ENCODE results near the gene AP3D1. TPM values are rescaled to one million over a fixed set of nuclear protein-coding genes. Genes with fewer than 3 reads are reported as not detected.

The AP3D1 gene
- total RNA-seq, 1 donor from 2014 or later: 169 TPM

DNA sequence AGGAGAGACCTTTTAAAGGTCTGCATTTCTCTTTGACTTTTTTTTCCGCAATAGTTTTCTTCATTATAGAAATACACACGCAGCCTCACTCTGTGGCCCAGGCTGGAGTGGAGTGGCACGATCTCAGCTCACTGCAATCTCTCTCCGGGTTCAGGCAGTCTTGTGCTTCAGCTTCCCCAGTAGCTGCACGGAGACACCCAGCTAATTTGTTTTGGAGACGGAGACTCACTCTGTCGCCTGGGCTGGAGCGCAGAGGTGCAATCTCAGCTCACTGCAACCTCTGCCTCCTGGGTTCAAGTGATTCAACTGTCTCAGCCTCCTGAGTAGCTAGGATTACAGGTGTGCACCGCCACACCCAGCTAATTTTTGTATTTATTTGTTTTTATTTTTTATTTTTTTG is 88.6 kb downstream of the AP3D1 start:
- H3K4me3 Mint-ChIP-seq (ENCODE audit: unreplicated experiment): peak overlapping the region; percentile 44
- H3K27me3 Mint-ChIP-seq (ENCODE audit: unreplicated experiment): peaks cover 14% of the 10 kb centered on the region
- H3K36me3 Mint-ChIP-seq (ENCODE audit: low read depth, unreplicated experiment): no peaks in the 10 kb centered on the region
- no peak overlapping the region for H3K27ac Mint-ChIP-seq (ENCODE audit: unreplicated experiment)
- H3K4me1 Mint-ChIP-seq (ENCODE audit: unreplicated experiment): peaks cover 15% of the 10 kb centered on the region
- no peak for DNase-seq (ENCODE audit: low spot score)
- no peak for TF ChIP-seq CTCF (IDR thresholded peaks at IDR 0.05; ENCODE audit: unreplicated experiment)
- H3K9me3 Mint-ChIP-seq (ENCODE audit: unreplicated experiment): no peaks in the 10 kb centered on the region

DNA sequence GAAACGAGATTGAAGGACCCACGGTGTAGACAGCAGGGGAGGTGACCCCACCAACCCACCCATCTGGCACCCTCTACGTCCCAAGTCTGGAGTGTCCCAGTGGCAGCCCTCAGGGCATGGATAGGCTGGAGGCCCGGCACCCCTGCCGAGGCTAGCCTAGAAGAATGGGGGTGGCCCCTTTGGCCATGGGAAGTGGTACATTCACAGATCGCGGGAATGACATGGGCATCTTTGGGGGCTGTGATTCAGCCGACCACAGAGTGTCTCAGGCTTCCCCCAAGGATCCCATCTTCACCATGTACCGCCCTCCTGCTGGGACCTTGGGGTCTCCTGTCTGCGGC is 89.0 kb downstream of the AP3D1 start:
- Mint-ChIP-seq H3K36me3 (ENCODE audit: low read depth, unreplicated experiment) (no peaks in the 10 kb centered on the region), H3K4me1 (ENCODE audit: unreplicated experiment) (peaks cover 15% of the 10 kb centered on the region), H3K27me3 (ENCODE audit: unreplicated experiment) (peaks cover 14% of the 10 kb centered on the region), H3K4me3 (ENCODE audit: unreplicated experiment) (peak overlapping the region; percentile 87), H3K27ac (ENCODE audit: unreplicated experiment) (peak overlapping the region; percentile 90), H3K9me3 (ENCODE audit: unreplicated experiment) (no peaks in the 10 kb centered on the region)
- no peak for DNase-seq (ENCODE audit: low spot score)
- TF ChIP-seq CTCF (IDR thresholded peaks at IDR 0.05; ENCODE audit: unreplicated experiment): no peak

DNA sequence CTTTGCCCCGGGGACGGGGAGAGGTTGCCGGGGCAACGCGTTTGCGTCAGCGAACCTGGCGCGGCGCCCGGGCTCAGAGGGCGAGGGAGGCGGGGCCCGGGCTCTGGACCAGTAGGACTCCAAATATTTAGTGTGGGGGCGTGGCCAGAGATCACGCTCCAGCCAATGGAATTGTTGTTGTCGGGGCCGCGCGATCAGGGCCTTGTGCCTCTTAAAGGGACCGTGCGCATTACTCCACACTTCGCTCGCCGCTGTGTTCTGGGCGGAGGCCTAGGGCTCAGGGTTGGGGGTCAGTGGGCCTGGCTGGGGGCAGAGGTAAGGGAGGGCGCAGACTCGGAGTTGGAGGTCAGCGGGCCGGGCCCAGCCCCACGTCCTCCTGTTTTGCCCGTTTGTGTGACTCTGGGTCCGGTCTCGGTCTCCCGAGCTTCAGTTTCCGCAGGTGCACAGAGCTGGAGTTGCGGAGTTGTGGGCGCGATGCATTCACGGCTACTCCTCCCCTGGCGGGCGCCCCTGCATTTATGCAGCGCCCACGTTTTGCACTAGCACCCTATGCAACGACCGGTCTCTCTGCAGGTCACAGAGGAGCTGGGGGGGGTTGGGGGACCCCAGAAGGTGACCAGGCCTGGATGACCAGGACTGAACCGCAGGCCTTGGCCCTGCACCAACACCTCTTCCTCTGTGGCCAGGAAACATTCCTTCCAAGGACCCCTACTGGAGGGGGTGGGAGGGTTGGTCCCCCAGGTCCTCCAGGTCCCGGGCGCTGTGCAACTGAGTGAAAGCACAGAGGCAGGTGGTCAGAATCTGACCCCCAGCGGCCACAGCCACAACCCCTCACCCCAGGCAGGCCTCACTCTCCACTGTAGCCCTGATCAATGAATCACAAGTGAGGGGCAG is 89.6 kb downstream of the AP3D1 start:
- TF ChIP-seq CTCF (IDR thresholded peaks at IDR 0.05; ENCODE audit: unreplicated experiment): no peak
- Mint-ChIP-seq H3K4me1 (ENCODE audit: unreplicated experiment) (peaks cover 15% of the 10 kb centered on the region), H3K4me3 (ENCODE audit: unreplicated experiment) (peak overlapping the region; percentile 87), H3K9me3 (ENCODE audit: unreplicated experiment) (no peaks in the 10 kb centered on the region), H3K36me3 (ENCODE audit: low read depth, unreplicated experiment) (no peaks in the 10 kb centered on the region), H3K27me3 (ENCODE audit: unreplicated experiment) (peaks cover 14% of the 10 kb centered on the region), H3K27ac (ENCODE audit: unreplicated experiment) (peak overlapping the region; percentile 90)
- DNase-seq (ENCODE audit: low spot score): peak; percentile 99

- Mint-ChIP-seq H3K27ac (ENCODE audit: unreplicated experiment) (peak overlapping the region; percentile 97), H3K36me3 (ENCODE audit: low read depth, unreplicated experiment) (no peaks in the 10 kb centered on the region), H3K9me3 (ENCODE audit: unreplicated experiment) (no peaks in the 10 kb centered on the region), H3K4me1 (ENCODE audit: unreplicated experiment) (peaks cover 18% of the 10 kb centered on the region), H3K27me3 (ENCODE audit: unreplicated experiment) (peaks cover 14% of the 10 kb centered on the region), H3K4me3 (ENCODE audit: unreplicated experiment) (peak overlapping the region; percentile 91)
- no peak for TF ChIP-seq CTCF (IDR thresholded peaks at IDR 0.05; ENCODE audit: unreplicated experiment)
- DNase-seq (ENCODE audit: low spot score): no peak
Observed at GRCh38 chr19:2060884-2061494, 90.4 kb downstream of the AP3D1 start.

Data from endothelial cell (in vitro differentiated cells).